HCT116 (cell line): ENCODE data around the gene LRR1. TPM values are rescaled to one million over a fixed set of nuclear protein-coding genes. Genes with fewer than 3 reads are reported as not detected.

Experiments
- ATAC-seq: fragments of 200-7000 bp; cut with Tn5 transposase; 2 replicates; pipeline ENCODE4 v1.9.1; 2020; ENCODE audit warnings: mild to moderate bottlenecking, moderate library complexity
- BruUV-seq: library from RNA; stranded (reverse); fragments of 400-500 nt; replicated peaks from 2 replicates; lab custom pipeline; 2021; lab: Mats Ljungman, UMichigan
- CTCF ChIA-PET: fragments of 300-600 bp; sonication (Branson Sonifier 250); formaldehyde crosslinking; loops from one replicate; lab custom pipeline; 2021; ENCODE audit warnings: antibody characterized with exemption; lab: Charles Lee
- POLR2A ChIA-PET: fragments of 300-600, 350-600 bp; sonication (Branson Sonifier 250); formaldehyde crosslinking; loops from one replicate; lab custom pipeline; 2021; ENCODE audit warnings: antibody characterized with exemption; lab: Charles Lee
- RAD21 ChIA-PET, 2 experiments: fragments of 300-600 bp; sonication (Branson Sonifier 250); formaldehyde crosslinking; loops; one replicate each; lab custom pipeline; 2023; ENCODE audit warnings: low total read pairs in 2 of 2; ENCODE audit not compliant: uncharacterized antibody in 2 of 2, unreplicated experiment in 2 of 2, low non-redundant PET in 1 of 2; lab: Charles Lee
- DNase-seq: peaks from one replicate; pipeline ENCODE4 v3.0.0-alpha.2; 2010; ENCODE audit warnings: low read depth, low spot score
- H2AFZ ChIP-seq: fragments of 200-600 bp; shearing (Covaris generic), sonication (generic); 2 replicates; pipeline ENCODE4 v1.6.1; 2017; ENCODE audit warnings: low read depth, mixed run types, mixed read lengths, antibody characterized with exemption, low read length; ENCODE audit not compliant: poor library complexity, severe bottlenecking
- H3K27ac ChIP-seq: 2 replicates; pipeline ENCODE4 v1.5.1; 2012; ENCODE audit warnings: low read depth, low read length
- H3K27me3 ChIP-seq: fragments of 200-600 bp; sonication (generic); 2 replicates; pipeline ENCODE4 v1.6.1; 2016; ENCODE audit warnings: mixed run types, low read length, mixed read lengths; ENCODE audit not compliant: insufficient read depth
- H3K36me3 ChIP-seq, 2 experiments: fragments of 200-500 bp in 1 of 2; fragments of 200-600 bp in 1 of 2; sonication (Bioruptor generic) in 1 of 2; sonication (generic) in 1 of 2; 2 replicates each; pipeline versions ENCODE4 v1.5.1 to v1.6.1; 2014 to 2016; ENCODE audit warnings: low read length in 2 of 2, inconsistent platforms in 1 of 2, mixed read lengths in 1 of 2, mixed run types in 1 of 2; ENCODE audit not compliant: insufficient read depth in 2 of 2, control insufficient read depth in 1 of 2
- H3K4me1 ChIP-seq, 2 experiments: fragments of 200-600 bp in 1 of 2; sonication (generic) in 1 of 2; 2 replicates each; pipeline versions ENCODE4 v1.5.1 to v1.6.1; 2012 to 2017; ENCODE audit warnings: low read length in 2 of 2, inconsistent platforms in 1 of 2, mild to moderate bottlenecking in 1 of 2, mixed read lengths in 1 of 2, mixed run types in 1 of 2, moderate library complexity in 1 of 2; ENCODE audit not compliant: insufficient read depth in 2 of 2, control insufficient read depth in 1 of 2
- H3K4me2 ChIP-seq: fragments of 200-600 bp; sonication (generic); 2 replicates; pipeline ENCODE4 v1.6.1; 2017; ENCODE audit warnings: mixed run types, low read length, mixed read lengths
- H3K4me3 ChIP-seq, 2 experiments: fragments of 200-600 bp in 1 of 2; sonication (generic) in 1 of 2; replicated peaks in 1 of 2; 2 replicates each; pipeline ENCODE4 v1.5.1; 2011 to 2016; ENCODE audit warnings: low read length in 2 of 2, control low read depth in 1 of 2, low read depth in 1 of 2, mild to moderate bottlenecking in 1 of 2, mixed read lengths in 1 of 2, mixed run types in 1 of 2
- H3K79me2 ChIP-seq: fragments of 200-600 bp; sonication (generic); 2 replicates; pipeline ENCODE4 v1.6.1; 2017; ENCODE audit warnings: mild to moderate bottlenecking, mixed run types, low read length, moderate library complexity, mixed read lengths; ENCODE audit not compliant: insufficient read depth
- H3K9ac ChIP-seq: fragments of 200-600 bp; sonication (generic); 2 replicates; pipeline ENCODE4 v1.6.1; 2016; ENCODE audit warnings: low read length, mixed read lengths
- H3K9me2 ChIP-seq: fragments of 200-600 bp; sonication (generic), shearing (Covaris generic); 2 replicates; pipeline ENCODE4 v1.6.1; 2017; ENCODE audit warnings: mixed run types, mild to moderate bottlenecking, moderate library complexity; ENCODE audit not compliant: insufficient read depth
- H3K9me3 ChIP-seq, 2 experiments: fragments of 200-500 bp in 1 of 2; fragments of 200-600 bp in 1 of 2; sonication (Bioruptor generic) in 1 of 2; sonication (generic) in 1 of 2; 2 replicates each; pipeline ENCODE4 v1.6.1; 2014 to 2017; ENCODE audit warnings: low read length in 2 of 2, mixed read lengths in 2 of 2, inconsistent platforms in 1 of 2, low read depth in 1 of 2, mild to moderate bottlenecking in 1 of 2, mixed run types in 1 of 2, moderate library complexity in 1 of 2; ENCODE audit not compliant: control insufficient read depth in 1 of 2, insufficient read depth in 1 of 2
- H4K20me1 ChIP-seq: fragments of 200-600 bp; sonication (generic), shearing (Covaris generic); 2 replicates; pipeline ENCODE4 v1.6.1; 2017; ENCODE audit warnings: mixed run types, mild to moderate bottlenecking, moderate library complexity; ENCODE audit not compliant: insufficient read depth
- ELF1 ChIP-seq: IDR thresholded peaks from 2 replicates; pipeline ENCODE4 v1.6.1; 2012; ENCODE audit warnings: low read depth, borderline replicate concordance
- FOSL1 ChIP-seq: IDR thresholded peaks from 2 replicates; pipeline ENCODE4 v1.6.1; 2012; ENCODE audit warnings: low read depth
- JUND ChIP-seq: IDR thresholded peaks from 2 replicates; pipeline ENCODE4 v1.6.1; 2012
- TCF7L2 ChIP-seq: IDR thresholded peaks from 2 replicates; pipeline ENCODE4 v1.7.0; 2011; ENCODE audit warnings: borderline replicate concordance, inconsistent platforms; ENCODE audit not compliant: insufficient read depth, insufficient read length; ENCODE audit errors: extremely low read depth
- intact Hi-C: fragments of 100-400 bp; cut with micrococcal nuclease; formaldehyde crosslinking; loops from 2 replicates; pipeline ENCODE4 v1.10.0; 2022
- total RNA-seq: library from RNA; stranded (reverse); gene quantifications from one replicate; pipeline ENCODE4 v1.2.1, GENCODE V29; 2021; ENCODE audit not compliant: unreplicated experiment
- TF ChIP-seq, protein P1 (sequence below): IDR thresholded peaks from 2 replicates; pipeline ENCODE4 v1.6.1; 2012; ENCODE audit warnings: low read depth
- TF ChIP-seq, protein P2 (sequence below): IDR thresholded peaks from 2 replicates; pipeline ENCODE4 v1.6.1; 2011; ENCODE audit warnings: mild to moderate bottlenecking, low read length, moderate library complexity; ENCODE audit not compliant: insufficient replicate concordance; ENCODE audit errors: extremely low read depth
- TF ChIP-seq, protein P3 (sequence below), 3 experiments: fragments of 200-600 bp in 1 of 3; sonication (generic) in 1 of 3; IDR thresholded peaks in 2 of 3; conservative IDR thresholded peaks in 1 of 3; 2 replicates each; pipeline ENCODE4 v1.5.1; 2012 to 2017; ENCODE audit warnings: low read depth in 2 of 3, low read length in 2 of 3, antibody characterized with exemption in 1 of 3, borderline replicate concordance in 1 of 3, control low read depth in 1 of 3, mild to moderate bottlenecking in 1 of 3, mixed read lengths in 1 of 3, mixed run types in 1 of 3, moderate library complexity in 1 of 3; ENCODE audit not compliant: insufficient read depth in 1 of 3
- TF ChIP-seq, protein P4 (sequence below): IDR thresholded peaks from 2 replicates; pipeline ENCODE4 v1.6.1; 2012

The LRR1 gene
- total RNA-seq, 1 experiment from 2014 or later = 34.6 TPM

DNA sequence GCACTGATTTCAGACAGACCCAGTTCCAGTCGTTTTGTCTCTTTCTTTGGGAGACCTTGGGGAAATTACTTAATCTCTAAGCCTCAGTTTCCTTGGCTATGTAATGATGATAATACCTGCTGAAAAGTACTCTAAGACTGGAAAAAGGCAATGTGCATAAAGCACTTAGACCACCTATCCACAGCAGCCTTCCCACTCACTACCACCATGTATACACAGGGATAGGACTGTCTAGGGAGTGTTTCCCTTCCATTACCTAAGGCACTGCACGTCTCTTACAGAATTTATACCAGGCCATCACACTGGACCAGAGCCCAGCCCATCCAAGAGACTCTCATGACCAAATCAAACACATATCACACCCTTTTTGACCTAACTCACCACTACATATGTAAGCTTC lies 18.9 kb upstream of the LRR1 start (continued):
- TF ChIP-seq, protein P1, sequence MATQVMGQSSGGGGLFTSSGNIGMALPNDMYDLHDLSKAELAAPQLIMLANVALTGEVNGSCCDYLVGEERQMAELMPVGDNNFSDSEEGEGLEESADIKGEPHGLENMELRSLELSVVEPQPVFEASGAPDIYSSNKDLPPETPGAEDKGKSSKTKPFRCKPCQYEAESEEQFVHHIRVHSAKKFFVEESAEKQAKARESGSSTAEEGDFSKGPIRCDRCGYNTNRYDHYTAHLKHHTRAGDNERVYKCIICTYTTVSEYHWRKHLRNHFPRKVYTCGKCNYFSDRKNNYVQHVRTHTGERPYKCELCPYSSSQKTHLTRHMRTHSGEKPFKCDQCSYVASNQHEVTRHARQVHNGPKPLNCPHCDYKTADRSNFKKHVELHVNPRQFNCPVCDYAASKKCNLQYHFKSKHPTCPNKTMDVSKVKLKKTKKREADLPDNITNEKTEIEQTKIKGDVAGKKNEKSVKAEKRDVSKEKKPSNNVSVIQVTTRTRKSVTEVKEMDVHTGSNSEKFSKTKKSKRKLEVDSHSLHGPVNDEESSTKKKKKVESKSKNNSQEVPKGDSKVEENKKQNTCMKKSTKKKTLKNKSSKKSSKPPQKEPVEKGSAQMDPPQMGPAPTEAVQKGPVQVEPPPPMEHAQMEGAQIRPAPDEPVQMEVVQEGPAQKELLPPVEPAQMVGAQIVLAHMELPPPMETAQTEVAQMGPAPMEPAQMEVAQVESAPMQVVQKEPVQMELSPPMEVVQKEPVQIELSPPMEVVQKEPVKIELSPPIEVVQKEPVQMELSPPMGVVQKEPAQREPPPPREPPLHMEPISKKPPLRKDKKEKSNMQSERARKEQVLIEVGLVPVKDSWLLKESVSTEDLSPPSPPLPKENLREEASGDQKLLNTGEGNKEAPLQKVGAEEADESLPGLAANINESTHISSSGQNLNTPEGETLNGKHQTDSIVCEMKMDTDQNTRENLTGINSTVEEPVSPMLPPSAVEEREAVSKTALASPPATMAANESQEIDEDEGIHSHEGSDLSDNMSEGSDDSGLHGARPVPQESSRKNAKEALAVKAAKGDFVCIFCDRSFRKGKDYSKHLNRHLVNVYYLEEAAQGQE = no peak
- TF ChIP-seq, protein P2, sequence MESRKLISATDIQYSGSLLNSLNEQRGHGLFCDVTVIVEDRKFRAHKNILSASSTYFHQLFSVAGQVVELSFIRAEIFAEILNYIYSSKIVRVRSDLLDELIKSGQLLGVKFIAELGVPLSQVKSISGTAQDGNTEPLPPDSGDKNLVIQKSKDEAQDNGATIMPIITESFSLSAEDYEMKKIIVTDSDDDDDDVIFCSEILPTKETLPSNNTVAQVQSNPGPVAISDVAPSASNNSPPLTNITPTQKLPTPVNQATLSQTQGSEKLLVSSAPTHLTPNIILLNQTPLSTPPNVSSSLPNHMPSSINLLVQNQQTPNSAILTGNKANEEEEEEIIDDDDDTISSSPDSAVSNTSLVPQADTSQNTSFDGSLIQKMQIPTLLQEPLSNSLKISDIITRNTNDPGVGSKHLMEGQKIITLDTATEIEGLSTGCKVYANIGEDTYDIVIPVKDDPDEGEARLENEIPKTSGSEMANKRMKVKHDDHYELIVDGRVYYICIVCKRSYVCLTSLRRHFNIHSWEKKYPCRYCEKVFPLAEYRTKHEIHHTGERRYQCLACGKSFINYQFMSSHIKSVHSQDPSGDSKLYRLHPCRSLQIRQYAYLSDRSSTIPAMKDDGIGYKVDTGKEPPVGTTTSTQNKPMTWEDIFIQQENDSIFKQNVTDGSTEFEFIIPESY = no peak
- no peak for TF ChIP-seq ELF1

DNA sequence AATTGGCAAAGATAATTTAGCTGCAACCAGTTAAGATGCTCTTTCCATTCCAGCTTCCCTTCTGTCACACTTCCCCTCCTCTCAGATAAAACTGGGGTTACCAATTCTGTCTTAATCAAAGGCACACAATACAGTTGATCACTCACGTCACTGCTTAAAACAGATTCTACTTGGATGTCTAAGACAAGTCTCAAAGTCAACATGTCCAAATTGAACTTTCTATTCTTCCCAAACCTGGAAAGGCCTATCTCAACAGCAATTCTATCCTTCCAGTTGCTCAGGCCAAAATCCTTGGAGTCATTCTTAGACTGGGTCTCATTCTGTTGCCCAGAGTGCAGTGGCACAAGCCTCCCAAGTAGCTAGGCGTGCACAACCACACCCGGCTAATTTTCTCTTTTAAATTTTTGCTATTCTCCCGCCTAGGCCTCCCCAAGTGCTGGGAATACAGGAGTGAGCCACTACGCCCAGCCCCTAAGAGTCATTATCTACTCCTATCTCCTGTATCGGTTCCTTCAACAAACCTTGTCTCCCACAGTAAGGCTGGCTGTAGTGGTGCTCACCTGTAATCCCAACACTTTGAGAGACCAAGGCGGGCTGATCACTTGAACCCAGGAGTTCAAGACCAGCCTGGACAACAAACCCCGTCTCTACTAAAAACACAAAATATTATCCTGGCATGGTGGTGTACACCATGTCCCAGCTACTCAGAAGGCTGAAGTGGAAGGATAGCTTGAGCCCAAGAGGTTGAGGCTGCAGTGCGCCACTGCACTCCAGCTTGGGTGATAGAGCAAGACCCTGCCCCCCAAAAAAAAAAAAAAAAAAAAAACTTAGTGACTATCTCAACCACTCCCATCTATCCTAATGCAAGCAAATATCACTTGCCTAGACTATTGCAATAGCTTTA lies 17.3 kb upstream of the LRR1 start:
- ChIA-PET CTCF (interaction anchor here (0.7 kb wide), 1 partner anchor 64 kb away, joined by 3 read pairs; no protein-coding TSS in a partner anchor), RAD21 (no interaction called here), POLR2A (interaction anchor here (0.9 kb wide), 1 partner anchor 14 kb away, joined by 3 read pairs; no protein-coding TSS in a partner anchor)
- no peak overlapping the region for H3K4me3 ChIP-seq
- H3K4me1 ChIP-seq = peaks cover 8 to 46% of the 10 kb centered on the region in 2 experiments
- no peak overlapping the region for H2AFZ ChIP-seq
- no peaks in the 10 kb centered on the region for H3K27me3 ChIP-seq
- H3K36me3 ChIP-seq = peaks cover 22 to 43% of the 10 kb centered on the region in 2 experiments; a peak in 3 of 4 replicates
- TF ChIP-seq FOSL1 (no peak), TCF7L2 (no peak), JUND (peak; percentile 16; the same call in 1 of the 2 replicates)
- TF ChIP-seq, protein P3, sequence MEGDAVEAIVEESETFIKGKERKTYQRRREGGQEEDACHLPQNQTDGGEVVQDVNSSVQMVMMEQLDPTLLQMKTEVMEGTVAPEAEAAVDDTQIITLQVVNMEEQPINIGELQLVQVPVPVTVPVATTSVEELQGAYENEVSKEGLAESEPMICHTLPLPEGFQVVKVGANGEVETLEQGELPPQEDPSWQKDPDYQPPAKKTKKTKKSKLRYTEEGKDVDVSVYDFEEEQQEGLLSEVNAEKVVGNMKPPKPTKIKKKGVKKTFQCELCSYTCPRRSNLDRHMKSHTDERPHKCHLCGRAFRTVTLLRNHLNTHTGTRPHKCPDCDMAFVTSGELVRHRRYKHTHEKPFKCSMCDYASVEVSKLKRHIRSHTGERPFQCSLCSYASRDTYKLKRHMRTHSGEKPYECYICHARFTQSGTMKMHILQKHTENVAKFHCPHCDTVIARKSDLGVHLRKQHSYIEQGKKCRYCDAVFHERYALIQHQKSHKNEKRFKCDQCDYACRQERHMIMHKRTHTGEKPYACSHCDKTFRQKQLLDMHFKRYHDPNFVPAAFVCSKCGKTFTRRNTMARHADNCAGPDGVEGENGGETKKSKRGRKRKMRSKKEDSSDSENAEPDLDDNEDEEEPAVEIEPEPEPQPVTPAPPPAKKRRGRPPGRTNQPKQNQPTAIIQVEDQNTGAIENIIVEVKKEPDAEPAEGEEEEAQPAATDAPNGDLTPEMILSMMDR (IDR thresholded peaks at IDR 0.05 in 2 of 3, conservative IDR thresholded peaks at IDR 0.05 in 1 of 3; ENCODE audit: borderline replicate concordance in 1 of 3, insufficient read depth in 1 of 3, low read depth in 2 of 3, low read length in 2 of 3) = no peak
- TF ChIP-seq, protein P1 = no peak
- TF ChIP-seq, protein P4, sequence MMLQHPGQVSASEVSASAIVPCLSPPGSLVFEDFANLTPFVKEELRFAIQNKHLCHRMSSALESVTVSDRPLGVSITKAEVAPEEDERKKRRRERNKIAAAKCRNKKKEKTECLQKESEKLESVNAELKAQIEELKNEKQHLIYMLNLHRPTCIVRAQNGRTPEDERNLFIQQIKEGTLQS = no peak
- peaks cover 29% of the 10 kb centered on the region; the same call in 1 of the 2 replicates for H4K20me1 ChIP-seq
- intact Hi-C loops = no loop called here
- peaks cover 87% of the 10 kb centered on the region for H3K79me2 ChIP-seq
- ATAC-seq = peak; percentile 7; the same call in 1 of the 2 replicates
- H3K4me2 ChIP-seq = 0 out of 2 replicates have a peak overlapping the region, but pooled peaks have one; percentile 3
- no peaks in the 10 kb centered on the region for H3K9me3 ChIP-seq
- DNase-seq = no peak
- H3K9me2 ChIP-seq = no peaks in the 10 kb centered on the region
- H3K27ac ChIP-seq = peak overlapping the region; percentile 7; the same call in 1 of the 2 replicates
- 0 out of 2 replicates have a peak overlapping the region, but pooled peaks have one; percentile 27 for H3K9ac ChIP-seq
- no TSS peak for BruUV-seq
